Glutamatergic neuron (in vitro differentiated cells): ENCODE results near the gene FSTL3. TPM values are rescaled to one million over a fixed set of nuclear protein-coding genes. Genes with fewer than 3 reads are reported as not detected.

Experiments used
- DNase-seq: peaks from one replicate; pipeline ENCODE4 v3.0.0; 2022
- H3K27ac Mint-ChIP-seq: one replicate; pipeline ENCODE4 v1.8.0; 2020; ENCODE audit warnings: mild to moderate bottlenecking, mixed read lengths, inconsistent platforms; ENCODE audit not compliant: unreplicated experiment
- H3K27me3 Mint-ChIP-seq: one replicate; pipeline ENCODE4 v1.8.0; 2020; ENCODE audit warnings: mild to moderate bottlenecking, moderate library complexity, mixed read lengths, inconsistent platforms; ENCODE audit not compliant: unreplicated experiment
- H3K36me3 Mint-ChIP-seq: one replicate; pipeline ENCODE4 v1.8.0; 2020; ENCODE audit warnings: mild to moderate bottlenecking, mixed read lengths, inconsistent platforms; ENCODE audit not compliant: unreplicated experiment
- H3K4me1 Mint-ChIP-seq: one replicate; pipeline ENCODE4 v1.8.0; 2020; ENCODE audit warnings: mild to moderate bottlenecking, low read depth, mixed read lengths, inconsistent platforms; ENCODE audit not compliant: unreplicated experiment
- H3K4me3 Mint-ChIP-seq: one replicate; pipeline ENCODE4 v1.8.0; 2020; ENCODE audit warnings: mild to moderate bottlenecking, mixed read lengths, inconsistent platforms; ENCODE audit not compliant: unreplicated experiment
- H3K9me3 Mint-ChIP-seq: one replicate; pipeline ENCODE4 v1.8.0; 2020; ENCODE audit warnings: mild to moderate bottlenecking, moderate library complexity, mixed read lengths, inconsistent platforms; ENCODE audit not compliant: unreplicated experiment
- total RNA-seq: library from RNA; stranded (reverse); fragmentation: NEBNext Ultra II Directional; extraction: Animal tissue kit (Norgen Biotek cat#: 25700); gene quantifications from one replicate; pipeline ENCODE4 v1.2.1, GENCODE V29; 2021; ENCODE audit not compliant: unreplicated experiment
- TF ChIP-seq, protein P1 (sequence below): fragments of 200-600 bp; sonication (generic); IDR thresholded peaks from one replicate; pipeline ENCODE4 v1.5.0; 2021; ENCODE audit not compliant: partially characterized antibody, unreplicated experiment

FSTL3 gene
- total RNA-seq, 1 donor from 2014 or later = 10.7 TPM

DNA sequence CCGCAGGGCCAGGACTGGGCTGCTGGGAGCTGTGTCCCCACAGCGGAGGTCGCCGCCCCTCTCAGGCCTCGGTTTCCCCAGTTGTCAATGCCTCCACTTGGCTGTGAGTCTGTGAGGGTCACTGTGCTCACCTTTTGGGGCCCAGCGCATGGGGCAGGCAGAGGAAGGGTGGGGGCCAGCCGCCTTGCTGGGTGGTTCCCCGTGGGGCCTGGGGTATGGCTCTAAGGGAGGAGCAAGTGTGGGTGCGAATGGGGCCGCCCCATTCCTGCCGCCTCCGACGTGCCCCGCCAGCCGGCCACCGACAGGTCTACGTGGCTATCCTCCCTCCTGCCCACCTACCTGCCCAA lies 37.3 kb upstream of the FSTL3 start:
- H3K27me3 Mint-ChIP-seq = peaks cover 3% of the 10 kb centered on the region
- H3K27ac Mint-ChIP-seq = no peak overlapping the region
- TF ChIP-seq, protein P1, sequence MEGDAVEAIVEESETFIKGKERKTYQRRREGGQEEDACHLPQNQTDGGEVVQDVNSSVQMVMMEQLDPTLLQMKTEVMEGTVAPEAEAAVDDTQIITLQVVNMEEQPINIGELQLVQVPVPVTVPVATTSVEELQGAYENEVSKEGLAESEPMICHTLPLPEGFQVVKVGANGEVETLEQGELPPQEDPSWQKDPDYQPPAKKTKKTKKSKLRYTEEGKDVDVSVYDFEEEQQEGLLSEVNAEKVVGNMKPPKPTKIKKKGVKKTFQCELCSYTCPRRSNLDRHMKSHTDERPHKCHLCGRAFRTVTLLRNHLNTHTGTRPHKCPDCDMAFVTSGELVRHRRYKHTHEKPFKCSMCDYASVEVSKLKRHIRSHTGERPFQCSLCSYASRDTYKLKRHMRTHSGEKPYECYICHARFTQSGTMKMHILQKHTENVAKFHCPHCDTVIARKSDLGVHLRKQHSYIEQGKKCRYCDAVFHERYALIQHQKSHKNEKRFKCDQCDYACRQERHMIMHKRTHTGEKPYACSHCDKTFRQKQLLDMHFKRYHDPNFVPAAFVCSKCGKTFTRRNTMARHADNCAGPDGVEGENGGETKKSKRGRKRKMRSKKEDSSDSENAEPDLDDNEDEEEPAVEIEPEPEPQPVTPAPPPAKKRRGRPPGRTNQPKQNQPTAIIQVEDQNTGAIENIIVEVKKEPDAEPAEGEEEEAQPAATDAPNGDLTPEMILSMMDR = no peak
- peaks cover 4% of the 10 kb centered on the region for H3K9me3 Mint-ChIP-seq
- peak overlapping the region; percentile 87 for H3K4me3 Mint-ChIP-seq
- H3K4me1 Mint-ChIP-seq = no peaks in the 10 kb centered on the region
- no peak for DNase-seq
- no peaks in the 10 kb centered on the region for H3K36me3 Mint-ChIP-seq

DNA sequence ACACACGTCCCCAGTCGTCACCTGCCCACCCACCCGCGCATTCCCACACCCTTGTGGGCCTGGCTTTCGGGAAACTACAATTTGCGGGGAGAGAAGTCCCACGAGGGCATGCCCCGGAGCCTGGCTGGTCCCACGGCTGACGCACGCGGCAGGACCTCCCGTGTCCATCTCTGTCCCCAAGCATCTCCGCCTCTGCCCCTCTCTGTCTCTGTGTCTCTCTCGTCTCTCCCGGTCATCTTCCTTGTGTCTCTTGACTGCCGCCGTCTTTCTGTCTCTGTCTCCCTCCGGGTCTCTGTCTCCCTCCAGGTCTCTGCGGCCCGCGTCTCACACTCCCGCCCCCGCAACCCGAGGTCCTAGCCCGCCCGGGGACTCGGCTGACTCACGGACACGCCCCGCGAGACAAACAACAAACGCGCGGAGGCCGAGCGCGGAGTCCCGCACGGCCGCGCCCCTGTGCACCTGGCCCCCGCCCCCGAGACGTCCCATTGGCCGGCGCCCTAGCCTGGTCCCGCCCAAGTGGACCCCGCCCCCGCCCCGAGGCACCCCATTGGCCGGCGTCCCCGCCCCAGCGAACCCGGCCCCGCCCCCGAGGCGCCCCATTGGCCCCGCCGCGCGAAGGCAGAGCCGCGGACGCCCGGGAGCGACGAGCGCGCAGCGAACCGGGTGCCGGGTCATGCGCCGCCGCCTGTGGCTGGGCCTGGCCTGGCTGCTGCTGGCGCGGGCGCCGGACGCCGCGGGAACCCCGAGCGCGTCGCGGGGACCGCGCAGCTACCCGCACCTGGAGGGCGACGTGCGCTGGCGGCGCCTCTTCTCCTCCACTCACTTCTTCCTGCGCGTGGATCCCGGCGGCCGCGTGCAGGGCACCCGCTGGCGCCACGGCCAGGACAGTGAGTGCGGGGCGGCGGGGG lies 36.7 kb upstream of the FSTL3 start, which contains the start of gene FGF22:
FGF22 (plus strand) TSS at position 627 of the 908 bp plus-strand sequence; CDS start at position 674, 47 bp downstream.
- peak; percentile 98 for DNase-seq
- H3K27ac Mint-ChIP-seq = no peak within 1 kb of the TSS
- no peaks in the 10 kb centered on the region for H3K36me3 Mint-ChIP-seq
- H3K4me1 Mint-ChIP-seq = no peaks in the 10 kb centered on the region
- H3K27me3 Mint-ChIP-seq = peaks cover 3% of the 10 kb centered on the region
- peak within 1 kb of the TSS; percentile 87 for H3K4me3 Mint-ChIP-seq
- peaks cover 4% of the 10 kb centered on the region for H3K9me3 Mint-ChIP-seq
- TF ChIP-seq, protein P1 = no peak

DNA sequence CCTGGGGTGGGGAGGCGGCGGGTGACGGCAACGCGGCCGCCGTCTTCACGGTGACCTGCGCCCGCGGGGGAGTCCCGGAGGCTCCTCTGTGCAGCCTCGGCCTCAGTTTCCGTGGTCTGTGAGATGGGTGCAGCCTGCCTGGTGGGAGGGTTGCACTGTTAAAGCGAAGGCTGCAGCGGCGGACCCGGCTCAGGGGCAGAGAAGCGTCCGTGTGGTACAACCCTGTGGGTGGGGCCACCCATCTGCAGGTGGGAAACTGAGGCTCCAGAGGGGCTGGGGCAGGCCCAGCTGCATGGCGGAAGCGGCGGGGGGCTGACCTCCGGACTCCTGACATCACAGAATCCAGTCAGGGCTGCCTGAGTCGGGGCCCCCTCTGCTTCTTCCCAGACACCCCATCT lies 36.0 kb upstream of the FSTL3 start:
- TF ChIP-seq, protein P1 = no peak
- Mint-ChIP-seq H3K4me3 (no peak overlapping the region), H3K4me1 (no peaks in the 10 kb centered on the region), H3K27me3 (peaks cover 3% of the 10 kb centered on the region), H3K27ac (no peak overlapping the region), H3K9me3 (peaks cover 4% of the 10 kb centered on the region), H3K36me3 (no peaks in the 10 kb centered on the region)
- no peak for DNase-seq

DNA sequence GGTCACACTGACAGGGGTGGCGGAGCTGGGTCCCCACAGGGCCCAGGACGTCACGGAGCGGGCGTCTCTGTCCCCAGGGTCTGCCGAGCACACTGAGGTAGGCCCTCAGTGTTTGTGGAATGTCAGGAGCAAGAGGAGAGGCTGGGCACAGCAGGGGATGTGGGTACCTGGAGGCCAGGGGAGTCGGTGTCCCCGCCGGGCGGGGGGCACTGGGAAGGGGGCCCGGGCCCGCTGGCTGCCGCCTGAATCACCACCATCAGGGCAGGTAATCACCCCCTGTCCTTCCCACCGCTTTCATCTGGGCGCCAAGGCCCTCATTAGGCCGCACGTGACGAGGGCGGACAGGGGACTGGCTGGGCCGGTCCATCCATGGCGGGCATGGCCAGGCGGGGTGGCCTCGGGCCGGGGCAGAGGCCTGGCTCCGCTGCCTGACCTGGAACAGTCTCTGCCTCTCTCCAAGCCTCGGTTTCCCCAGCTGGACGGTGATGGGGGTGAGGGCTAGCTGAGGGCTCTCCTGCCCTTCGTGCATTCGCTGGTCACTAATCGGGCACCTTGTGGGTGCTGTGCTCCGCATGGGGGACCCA lies 35.5 kb upstream of the FSTL3 start:
- H3K27me3 Mint-ChIP-seq = peaks cover 3% of the 10 kb centered on the region
- peaks cover 4% of the 10 kb centered on the region for H3K9me3 Mint-ChIP-seq
- H3K4me1 Mint-ChIP-seq = no peaks in the 10 kb centered on the region
- no peak for DNase-seq
- H3K4me3 Mint-ChIP-seq = no peak overlapping the region
- H3K36me3 Mint-ChIP-seq = no peaks in the 10 kb centered on the region
- TF ChIP-seq, protein P1 = no peak
- H3K27ac Mint-ChIP-seq = no peak overlapping the region

DNA sequence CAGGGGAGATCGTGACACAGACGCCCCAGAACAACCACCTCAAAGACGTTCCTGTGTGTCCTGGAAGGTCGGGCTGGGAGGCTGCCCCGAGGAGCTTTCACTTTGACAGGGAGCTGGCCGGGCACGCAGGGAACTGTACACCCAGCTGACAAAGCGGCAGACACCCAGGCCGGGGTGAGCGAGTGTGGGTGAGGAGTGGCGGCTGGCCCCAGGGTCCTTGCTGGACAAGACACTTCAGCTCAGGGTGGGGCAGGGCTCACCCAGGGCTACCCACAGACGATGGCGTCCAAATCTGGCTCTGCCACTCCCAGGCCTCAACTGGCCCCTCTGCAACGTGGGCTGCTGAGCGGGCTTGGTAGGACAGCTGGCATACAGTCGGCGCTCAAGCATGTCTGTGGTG lies 34.5 kb upstream of the FSTL3 start:
- no peaks in the 10 kb centered on the region for H3K4me1 Mint-ChIP-seq
- H3K27me3 Mint-ChIP-seq = peaks cover 7% of the 10 kb centered on the region
- no peak for DNase-seq
- TF ChIP-seq, protein P1 = no peak
- no peaks in the 10 kb centered on the region for H3K36me3 Mint-ChIP-seq
- H3K4me3 Mint-ChIP-seq = no peak overlapping the region
- H3K9me3 Mint-ChIP-seq = peaks cover 4% of the 10 kb centered on the region
- H3K27ac Mint-ChIP-seq = no peak overlapping the region
